Stimulated activated naive CD4-positive, alpha-beta T cell treated with Interleukin-2 at 50 U/mL for 16 hours (primary cell): ENCODE measurements around the gene MORN3.
"Not testable (repeated sequence)": the region's sequence is repeated elsewhere in the genome, so short reads cannot be mapped to it uniquely, and the experiment has no call there.

ENCODE experiments used
- DNase-seq: peaks from one replicate; lab custom pipeline; 2025; lab: John Stamatoyannopoulos, UW

The MORN3 gene

DNA sequence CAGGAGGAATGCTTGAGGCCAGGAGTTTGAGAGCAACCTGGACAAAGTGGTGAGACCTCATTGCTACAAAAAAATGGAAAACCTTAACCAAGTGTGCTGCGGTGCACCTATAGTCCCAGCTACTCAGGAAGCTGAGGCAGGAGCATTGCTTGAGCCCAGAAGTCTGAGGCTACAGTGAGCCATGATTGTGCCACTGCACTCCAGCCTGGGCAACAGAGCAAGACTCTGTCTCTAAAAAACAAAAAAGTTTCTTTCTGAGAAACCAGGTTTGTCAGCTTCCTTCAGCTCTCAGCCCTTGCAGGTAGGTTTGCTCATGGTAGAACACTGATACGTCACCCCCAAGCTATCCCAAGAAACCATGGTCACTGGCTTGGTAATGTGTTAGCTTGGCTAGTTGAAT lies 20.0 kb upstream of the MORN3 start:
- no peak for DNase-seq

DNA sequence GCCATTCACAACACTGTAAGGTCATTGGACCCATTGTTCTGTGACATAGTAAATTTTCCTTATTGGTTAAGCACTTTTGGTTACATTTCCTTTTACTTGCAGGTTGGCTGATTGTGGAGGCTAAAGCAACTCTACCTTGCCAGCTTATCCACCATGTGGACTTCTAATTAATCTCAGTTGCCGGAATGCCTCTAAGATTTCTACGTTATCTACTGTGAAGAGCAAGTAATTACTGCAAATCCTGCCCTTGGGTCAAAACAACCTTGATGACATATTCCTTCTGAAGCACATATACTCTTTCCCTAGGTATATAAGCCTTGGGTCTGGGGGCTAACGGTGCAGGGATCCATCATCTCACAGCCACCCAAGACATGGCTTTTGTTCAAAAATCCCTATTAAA lies 19.5 kb upstream of the MORN3 start:
- DNase-seq = no peak

DNA sequence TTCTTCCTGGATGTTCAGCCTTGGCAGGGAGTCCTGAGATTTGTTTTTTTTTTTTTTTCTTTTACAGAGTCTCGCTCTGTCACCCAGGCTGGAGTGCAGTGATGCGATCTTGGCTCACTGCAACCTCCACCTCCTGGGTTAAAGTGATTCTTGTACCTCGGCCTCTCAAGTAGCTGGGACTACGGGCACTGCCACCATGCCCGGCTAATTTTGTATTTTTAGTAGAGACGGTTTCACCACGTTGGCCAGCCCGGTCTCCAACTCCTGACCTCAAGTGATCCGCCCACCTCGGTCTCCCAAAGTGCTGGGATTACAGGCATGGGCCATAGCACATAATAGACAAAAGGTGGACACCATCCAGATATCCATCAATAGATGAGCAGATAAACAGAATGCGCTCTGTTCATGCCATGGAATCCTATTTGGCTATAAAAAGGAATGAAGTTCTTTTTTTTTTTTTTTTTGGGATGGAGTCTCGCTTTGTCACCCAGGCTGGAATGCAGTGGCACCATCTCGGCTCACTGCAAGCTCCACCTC lies 10.3 kb upstream of the MORN3 start:
- DNase-seq = not testable (repeated sequence)

DNA sequence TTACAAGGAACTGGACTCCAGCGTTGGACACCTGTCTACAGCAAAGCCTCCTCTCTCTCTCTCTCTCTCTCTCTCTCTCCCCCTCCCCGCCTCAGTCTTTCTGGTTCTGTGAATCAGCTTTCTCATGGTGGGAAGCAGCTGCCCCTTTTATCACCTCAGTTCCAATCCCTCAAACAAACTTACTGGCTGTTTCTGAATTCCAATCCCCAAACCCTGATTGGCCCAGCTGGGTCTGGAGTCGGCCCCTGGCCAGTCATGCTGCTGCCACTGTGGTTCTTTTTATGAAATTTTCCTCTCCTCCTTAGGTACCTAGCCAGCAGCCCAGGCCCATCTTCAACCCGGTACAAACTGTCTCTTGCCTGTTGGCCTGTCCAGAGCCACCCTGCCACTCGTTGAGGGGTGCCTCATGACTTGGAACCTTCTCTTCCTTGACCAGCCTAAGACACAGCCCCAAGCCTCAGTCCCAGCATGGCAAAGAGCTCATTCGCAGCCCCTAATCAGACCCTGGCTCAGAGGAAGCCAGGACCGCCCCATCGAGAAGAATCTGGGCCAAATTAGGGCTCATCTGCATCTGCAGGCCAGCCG lies 9.4 kb upstream of the MORN3 start:
- no peak for DNase-seq

DNA sequence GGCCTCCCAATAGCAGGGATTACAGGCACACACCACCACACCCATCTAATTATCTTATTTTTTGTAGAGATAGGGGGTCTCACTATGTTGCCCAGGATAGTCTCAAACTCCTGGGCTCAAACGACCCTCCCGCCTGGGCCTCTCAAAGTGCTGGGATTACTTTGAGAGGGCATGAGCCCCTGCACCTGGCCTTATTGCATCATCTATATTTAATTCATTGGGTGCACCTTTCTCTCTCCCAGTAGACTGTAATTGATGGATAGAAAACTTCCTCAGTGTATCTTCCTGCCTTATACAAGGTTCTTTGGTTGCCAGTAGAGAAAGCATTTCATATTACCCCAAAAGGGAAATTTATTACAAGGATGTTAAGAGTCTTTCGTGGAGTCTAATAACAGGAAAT lies 8.9 kb upstream of the MORN3 start:
- no peak for DNase-seq

DNA sequence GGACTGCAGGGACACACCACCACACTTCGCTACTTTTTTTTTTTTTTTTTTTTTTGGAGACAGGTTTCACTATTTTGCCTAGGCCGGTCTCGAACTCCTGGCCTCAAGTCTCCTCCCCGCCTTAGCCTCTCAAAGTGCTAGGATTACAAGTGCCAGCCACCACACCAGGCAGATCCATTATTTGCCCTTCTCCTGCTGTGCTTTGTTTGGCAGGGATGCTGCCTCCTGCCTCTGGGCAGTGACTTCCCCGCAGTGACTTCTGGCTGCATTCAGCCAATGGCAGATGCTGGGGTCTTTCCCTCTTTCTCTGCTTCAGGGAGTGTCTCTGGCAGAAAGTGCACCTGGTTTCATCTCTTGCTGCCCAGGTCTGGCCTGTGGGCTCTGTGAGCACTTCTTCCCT lies 6.7 kb upstream of the MORN3 start:
- no peak for DNase-seq

DNA sequence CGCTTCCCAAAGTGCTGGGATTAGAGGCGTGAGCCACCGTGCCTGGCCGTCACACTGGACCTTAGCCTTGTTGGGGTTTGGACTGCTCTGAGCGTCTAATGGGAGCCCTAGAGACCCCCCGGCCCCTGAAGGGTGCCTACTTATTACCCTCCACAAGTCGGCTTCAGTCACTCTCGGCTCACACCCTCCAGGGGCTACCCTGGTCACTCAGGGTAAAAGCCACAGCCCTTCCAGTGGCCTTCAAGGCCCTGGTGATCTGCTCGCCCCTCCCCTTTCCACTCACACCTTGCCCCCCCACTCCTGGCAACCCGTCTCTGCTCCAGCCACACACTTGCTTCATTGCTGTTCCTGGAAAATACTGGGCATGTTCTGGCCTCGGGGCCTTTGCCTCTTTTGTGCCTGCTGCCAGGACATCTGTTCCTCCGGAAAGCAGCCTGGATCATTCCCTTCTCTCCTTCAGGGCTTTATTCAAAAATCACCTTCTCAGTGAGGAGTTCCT lies 3.6 kb upstream of the MORN3 start:
- peak; percentile 7 for DNase-seq

DNA sequence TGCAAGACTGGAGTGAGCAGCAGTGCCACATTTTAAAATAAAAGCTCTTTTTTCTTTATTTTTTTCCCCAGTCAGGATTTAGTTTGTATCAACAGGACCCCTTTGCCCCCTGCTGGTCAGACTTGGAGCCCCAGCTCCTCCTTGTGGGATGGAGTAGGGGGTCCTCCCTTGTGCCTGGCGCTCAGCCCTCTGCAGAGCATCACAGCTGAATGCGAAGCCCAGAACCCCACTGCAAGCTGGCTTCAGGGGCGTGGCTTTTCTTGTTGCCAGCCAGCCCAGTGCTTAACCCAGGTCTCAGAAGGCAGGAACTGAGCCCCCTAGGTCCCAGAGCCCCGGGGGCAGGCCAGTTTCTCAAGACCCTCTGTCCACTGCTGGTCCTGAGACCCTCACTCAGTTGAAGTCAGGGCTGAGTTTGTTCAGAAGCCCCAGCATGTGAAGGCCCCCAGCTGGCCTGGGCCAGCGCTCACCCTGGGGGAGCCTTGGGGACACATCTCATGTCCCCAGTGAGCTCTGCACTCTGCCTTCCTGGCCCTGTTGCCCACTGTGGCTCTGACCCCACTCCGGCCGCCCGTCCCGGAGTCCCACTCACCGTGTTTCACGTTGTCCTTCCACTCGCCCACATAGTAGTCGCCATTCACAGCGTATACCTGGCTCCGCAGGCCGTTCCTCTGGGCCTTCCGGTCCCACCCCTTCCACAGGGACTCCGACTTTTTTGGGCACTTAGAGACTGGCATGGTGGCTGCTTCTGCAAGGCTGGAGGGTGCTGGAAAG lies 519 bp downstream of the MORN3 start:
- peak; percentile 48 for DNase-seq

DNA sequence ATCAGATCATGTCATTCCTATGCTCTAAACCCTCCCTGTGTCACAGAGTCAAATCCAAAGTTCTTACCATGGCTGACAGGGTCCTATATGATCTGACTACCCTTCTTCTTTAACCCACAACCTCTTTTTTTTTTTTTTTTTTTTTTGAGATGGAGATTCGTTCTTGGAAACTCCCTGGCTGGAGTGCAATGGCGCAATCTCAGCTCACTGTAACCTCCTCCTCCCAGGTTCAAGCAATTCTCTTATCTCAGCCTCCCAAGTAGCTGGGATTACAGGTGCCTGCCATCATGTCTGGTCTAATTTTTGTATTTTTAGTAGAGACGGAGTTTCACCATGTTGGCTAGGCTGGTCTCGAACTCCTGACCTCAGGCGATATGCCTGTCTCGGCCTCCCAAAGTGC lies 2.6 kb downstream of the MORN3 start:
- DNase-seq = not testable (repeated sequence)

DNA sequence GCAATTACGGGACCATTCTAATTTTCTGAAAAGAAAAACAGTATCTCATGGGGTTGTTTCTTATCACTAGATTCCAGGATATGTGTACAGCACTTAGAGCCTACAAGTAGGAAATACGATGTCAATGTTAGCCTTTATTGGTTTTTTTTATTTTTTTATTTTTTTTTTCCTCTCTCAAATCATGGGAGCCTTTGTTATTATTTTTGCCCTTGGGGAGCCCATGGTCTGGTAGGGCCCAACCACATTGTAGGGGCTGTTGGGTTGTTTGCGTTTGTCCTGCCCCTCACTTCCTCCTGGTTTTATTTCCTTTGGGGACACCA lies 5.9 kb downstream of the MORN3 start:
- DNase-seq = no peak

DNA sequence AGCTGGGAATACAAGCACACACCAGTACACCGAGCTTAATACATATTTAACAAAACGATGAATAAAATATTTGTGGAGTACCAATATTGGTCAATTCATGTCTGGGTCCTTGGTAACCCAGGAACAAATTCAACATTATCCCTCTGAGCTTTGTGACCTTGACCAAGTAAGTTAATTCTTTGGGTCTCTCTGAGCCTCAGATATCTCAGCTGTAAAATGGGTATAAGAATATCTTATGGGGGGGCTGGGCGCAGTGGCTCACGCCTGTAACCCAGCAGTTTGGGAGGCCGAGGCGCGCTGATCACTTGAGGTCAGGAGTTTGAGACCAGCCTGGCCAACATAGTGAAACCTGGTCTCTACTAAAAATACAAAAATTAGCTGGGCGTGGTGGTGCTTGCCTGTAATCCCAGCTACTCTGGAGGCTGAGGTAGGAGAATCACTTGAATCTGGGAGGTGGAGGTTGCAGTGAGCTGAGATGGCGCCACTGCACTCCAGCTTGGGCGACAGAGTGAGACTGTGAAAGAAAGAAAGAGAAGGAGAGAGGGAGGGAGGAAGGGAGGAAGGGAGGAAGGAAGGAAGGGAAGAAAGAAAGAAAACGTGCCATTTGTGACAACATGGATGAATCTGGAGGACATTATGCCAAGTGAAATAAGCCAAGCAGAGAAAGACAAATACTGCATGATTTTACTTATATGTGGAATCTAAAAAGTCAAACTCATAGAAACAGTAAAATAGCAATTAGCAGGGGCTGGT lies 7.9 kb downstream of the MORN3 start:
- DNase-seq = not testable (repeated sequence)

DNA sequence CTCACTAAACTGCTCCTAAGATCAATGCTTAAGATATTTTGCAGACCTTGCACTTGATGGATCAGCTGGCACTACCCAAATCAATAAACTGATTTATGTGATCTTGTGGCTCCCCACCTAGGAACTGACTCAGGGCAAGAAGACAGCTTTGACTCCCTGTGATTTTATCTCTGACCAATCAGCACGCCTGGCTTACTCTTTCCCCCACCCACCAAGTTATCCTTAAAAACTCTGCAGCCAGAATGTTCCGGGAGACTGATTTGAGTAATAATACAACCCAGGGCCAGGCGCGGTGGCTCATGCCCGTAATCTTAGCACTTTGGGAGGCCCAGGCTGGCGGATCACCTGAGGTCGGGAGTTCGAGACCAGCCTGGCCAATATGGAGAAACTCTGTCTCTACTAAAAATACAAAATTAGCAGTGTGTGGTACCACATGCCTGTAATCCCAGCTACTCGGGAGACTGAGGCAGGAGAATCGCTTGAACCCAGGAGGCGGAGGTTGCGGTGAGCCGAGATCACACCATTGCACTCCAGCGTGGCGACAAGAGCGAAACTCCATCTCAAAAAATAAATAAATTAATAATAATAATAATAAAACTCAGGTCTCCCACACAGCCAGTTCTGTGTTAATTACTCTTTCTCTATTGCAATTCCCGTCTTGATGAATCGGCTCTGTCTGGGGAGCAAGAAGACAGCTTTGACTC lies 12.0 kb downstream of the MORN3 start:
- DNase-seq = no peak

DNA sequence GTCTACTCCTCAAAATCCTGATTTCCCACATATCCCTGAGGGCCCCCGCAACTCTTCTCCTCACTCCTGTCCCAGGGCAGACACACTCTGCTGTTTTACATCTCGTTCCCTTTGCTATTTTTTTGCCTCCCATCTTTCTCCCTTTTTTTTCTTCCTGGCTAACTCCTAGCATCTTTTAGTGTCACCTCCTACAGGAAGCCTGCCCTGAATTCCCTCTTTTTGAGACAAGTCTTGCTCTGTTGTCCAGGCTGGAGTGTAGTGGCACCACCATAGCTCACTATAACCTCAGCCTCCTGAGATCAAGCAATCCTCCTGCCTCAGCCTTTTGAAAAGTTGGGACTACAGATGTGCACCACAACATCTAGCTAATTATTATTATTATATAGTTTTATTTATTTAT lies 13.3 kb downstream of the MORN3 start:
- no peak for DNase-seq

DNA sequence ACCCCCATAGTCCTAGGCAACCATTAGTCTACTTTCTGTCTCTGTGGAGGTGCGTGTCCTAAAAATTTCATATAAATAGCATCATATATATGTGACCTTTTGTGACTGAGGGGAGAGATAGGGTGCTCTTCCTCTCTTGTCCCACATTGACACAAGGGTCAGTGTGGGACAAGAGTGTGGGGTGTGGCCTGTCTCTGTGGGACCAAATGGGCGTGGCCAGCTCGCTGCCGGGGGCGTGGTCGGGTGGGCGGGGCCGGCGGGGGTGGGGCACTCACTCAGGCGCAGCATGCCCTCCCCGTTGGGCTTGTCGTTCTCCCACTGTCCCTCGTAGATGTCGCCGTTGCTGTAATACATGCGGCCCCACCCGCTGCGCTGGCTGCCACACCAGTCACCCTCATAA lies 15.5 kb downstream of the MORN3 start:
- DNase-seq = no peak

DNA sequence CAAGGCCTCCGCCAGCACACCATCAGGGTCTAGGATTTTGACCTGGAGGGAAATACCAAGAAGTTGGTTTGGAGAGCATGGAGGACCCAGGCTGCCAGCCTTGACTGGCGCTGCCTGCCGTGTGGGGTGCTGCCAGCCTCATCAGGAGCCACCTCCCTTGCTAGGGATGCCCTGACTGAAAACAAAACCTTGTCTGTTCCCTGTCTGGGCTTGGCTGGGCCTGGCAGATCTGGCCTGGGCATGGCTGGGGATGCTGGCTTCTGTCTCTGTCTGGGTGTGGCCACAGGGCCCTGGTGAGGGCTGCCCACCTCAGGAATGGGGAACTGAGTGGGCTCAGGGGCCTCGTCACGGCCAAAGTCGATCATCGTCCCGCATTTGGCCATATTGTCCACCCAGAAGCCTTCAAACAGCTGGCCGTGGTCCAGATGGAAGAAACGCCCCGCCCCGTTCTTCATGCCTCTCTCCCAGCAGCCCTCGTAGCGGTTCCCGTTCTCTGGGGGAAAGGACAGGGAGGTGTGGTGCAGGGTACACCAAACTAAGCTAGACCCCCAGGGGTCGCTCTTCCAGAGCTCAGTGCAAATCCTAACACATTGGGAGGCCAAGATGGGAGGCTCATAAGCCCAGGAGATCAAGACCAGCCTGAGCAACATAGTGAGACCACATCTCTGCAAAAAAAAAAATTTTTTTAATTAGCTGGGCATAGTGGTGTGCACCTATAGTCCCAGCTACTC lies 16.5 kb downstream of the MORN3 start:
- no peak for DNase-seq

DNA sequence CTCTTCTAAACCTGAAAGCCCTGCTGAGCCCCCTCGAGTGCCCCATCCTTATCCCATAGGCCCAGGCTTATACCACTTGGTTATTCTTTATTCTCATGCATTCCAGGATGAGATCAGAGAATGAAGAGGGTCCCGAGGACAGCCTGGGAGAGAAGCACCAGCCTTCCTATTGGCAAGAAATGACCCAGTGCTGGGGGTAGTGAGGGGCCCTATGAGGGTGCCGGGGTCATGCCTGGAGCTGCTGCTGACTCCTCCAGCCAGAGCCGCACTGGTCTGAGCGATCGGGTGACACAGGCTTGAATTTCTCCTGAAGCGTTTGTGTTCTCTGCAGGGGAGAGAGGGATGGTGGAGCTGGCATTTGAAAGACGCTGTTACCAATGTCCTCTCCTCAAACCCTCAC lies 18.1 kb downstream of the MORN3 start:
- no peak for DNase-seq

DNA sequence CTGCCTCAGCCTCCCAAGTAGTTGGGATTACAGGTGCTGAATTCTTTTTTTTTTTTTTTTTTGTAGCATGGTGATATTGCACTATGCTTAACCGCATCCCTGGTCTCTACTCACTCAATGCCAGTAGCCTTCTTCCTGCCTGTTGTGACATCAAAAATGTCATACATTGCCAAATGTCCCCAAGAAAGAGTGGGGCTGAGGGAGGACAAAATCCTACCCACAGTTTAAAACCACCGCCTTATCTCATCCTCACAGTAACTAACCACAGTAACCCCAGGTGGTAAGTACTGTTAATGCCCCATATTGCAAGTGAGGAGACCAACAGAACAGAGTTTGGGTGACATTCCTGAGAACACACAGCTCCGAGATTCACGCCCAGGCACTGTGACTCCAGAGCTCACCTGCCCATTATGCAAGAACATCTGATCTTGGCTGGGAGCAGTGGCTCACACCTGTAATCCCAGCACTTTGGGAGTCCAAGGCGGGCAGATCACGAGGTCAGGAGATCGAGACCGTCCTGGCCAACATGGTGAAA lies 19.6 kb downstream of the MORN3 start:
- no peak for DNase-seq

DNA sequence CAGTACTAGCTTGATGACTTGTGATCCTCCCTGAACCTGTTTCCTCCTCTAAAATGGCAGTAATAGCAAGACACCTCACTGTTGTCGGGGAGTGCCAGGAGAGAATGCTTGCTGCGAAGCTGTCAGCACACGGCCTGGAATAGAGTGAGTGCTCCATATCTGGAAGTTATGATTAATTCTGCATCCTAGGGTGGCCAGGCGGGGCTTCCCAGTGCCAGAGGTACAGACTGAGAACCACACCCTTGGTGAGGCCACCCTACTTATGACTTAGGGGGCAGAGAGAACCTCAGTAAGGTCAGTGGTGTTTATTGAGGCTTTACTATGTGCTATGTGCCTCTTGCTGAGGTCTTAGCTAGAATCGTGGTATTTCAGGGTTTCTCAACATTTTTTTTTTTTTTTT lies 20.1 kb downstream of the MORN3 start:
- DNase-seq = no peak

DNA sequence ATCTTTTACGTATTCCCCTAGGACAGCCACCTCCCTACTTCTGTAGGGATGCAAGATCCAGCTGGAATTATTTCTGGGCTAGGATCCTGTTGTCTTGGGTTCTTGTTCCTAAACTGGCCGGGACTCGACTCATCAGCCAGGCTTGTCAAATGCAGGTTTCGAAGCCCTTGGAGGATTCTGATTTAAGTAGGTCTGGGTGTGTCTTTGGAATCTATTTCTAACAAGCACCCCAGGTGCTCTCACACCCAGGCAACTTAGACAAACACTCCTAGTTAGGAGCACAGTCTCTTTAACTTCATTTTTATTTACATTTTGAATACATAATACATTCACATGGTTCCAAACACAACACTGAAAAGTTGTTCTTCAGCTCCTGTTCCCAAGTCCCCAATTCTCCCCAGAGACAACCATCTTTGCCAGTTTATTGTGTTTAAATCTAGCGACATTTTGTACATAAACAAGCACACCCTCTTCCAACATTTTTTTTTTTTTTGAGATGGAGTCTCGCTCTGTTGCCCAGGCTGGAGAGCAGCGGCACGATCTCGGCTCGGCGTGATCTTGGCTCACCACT lies 20.9 kb downstream of the MORN3 start:
- DNase-seq = no peak

DNA sequence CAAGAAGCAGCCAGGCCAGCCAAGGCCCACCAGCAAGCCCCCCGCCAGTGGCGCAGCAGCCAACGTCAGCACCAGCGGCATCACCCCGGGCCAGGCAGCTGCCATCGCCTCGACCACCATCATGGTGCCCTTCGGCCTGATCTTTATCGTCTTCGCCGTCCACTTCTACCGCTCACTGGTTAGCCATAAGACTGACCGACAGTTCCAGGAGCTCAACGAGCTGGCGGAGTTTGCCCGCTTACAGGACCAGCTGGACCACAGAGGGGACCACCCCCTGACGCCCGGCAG lies 28.2 kb downstream of the MORN3 start:
- no peak for DNase-seq
